NT2/D1 (cell line): ENCODE measurements around the gene MLXIP.

Experiments
- DNase-seq: peaks from one replicate; pipeline ENCODE4 v3.0.0-alpha.2; 2011; ENCODE audit warnings: low read depth, low spot score
- H3K27me3 ChIP-seq: 2 replicates; pipeline ENCODE4 v1.6.0; 2011; ENCODE audit warnings: mild to moderate bottlenecking; ENCODE audit not compliant: insufficient read length, insufficient read depth
- H3K36me3 ChIP-seq: 2 replicates; pipeline ENCODE4 v1.6.1; 2011; ENCODE audit warnings: mild to moderate bottlenecking, low read length, mixed read lengths; ENCODE audit not compliant: insufficient read depth, insufficient read length
- H3K4me1 ChIP-seq: 2 replicates; pipeline ENCODE4 v1.5.1; 2011; ENCODE audit not compliant: insufficient read depth, insufficient read length
- H3K4me3 ChIP-seq: 2 replicates; pipeline ENCODE4 v1.5.1; 2011; ENCODE audit warnings: low read depth; ENCODE audit not compliant: insufficient read length
- H3K9ac ChIP-seq: 2 replicates; pipeline ENCODE4 v1.6.0; 2011; ENCODE audit warnings: low read depth; ENCODE audit not compliant: insufficient read length
- H3K9me3 ChIP-seq: 2 replicates; pipeline ENCODE4 v1.5.1; 2011; ENCODE audit warnings: mild to moderate bottlenecking, low read length; ENCODE audit not compliant: insufficient read depth
- SUZ12 ChIP-seq: IDR thresholded peaks from 2 replicates; pipeline ENCODE4 v1.6.1; 2011; ENCODE audit not compliant: insufficient read length, insufficient read depth; ENCODE audit errors: extremely low read depth
- YY1 ChIP-seq: IDR thresholded peaks from 2 replicates; pipeline ENCODE4 v1.6.1; 2011; ENCODE audit not compliant: insufficient read length, insufficient read depth
- ZNF274 ChIP-seq: IDR thresholded peaks from 2 replicates; pipeline ENCODE4 v1.6.1; 2011; ENCODE audit warnings: mild to moderate bottlenecking, low read depth, low read length

Gene MLXIP

GRCh38 chr12:122195405-122195804 is 116.8 kb downstream of the MLXIP start:
- no peaks in the 10 kb centered on the region for H3K36me3 ChIP-seq
- DNase-seq = no peak

More at GRCh38 chr12:122195405-122195804, 116.8 kb downstream of the MLXIP start:
- peaks cover 11% of the 10 kb centered on the region; the same call in 1 of the 2 replicates for H3K9me3 ChIP-seq
- H3K27me3 ChIP-seq = no peaks in the 10 kb centered on the region
- no peak overlapping the region for H3K9ac ChIP-seq
- no peak overlapping the region for H3K4me3 ChIP-seq
- TF ChIP-seq ZNF274 (no peak), YY1 (no peak), SUZ12 (no peak)
- H3K4me1 ChIP-seq = peaks cover 3% of the 10 kb centered on the region
